Gastroesophageal sphincter (tissue), 4 donors: ENCODE results near the gene NT5C3B. TPM values are rescaled to one million over a fixed set of nuclear protein-coding genes. Genes with fewer than 3 reads are reported as not detected.

Source experiments
- ATAC-seq: fragments of 150-250 bp; one replicate; pipeline ENCODE4 v1.9.1; 2016; ENCODE audit warnings: mild to moderate bottlenecking, moderate library complexity
- H3K27ac ChIP-seq, 4 donors: fragments of 200-600 bp; sonication (generic) in 3 of 4; 1 replicate in 3 of 4; 2 replicates in 1 of 4; pipeline ENCODE4 v1.5.1; 2016 to 2019
- H3K27me3 ChIP-seq: fragments of 200-600 bp; sonication (generic); one replicate; pipeline ENCODE4 v1.5.1; 2019
- H3K36me3 ChIP-seq, 2 donors: fragments of 200-600 bp; sonication (generic); one replicate each; pipeline ENCODE4 v1.5.1; 2019; ENCODE audit warnings: control low read depth in 1 of 2
- H3K4me1 ChIP-seq, 3 donors: fragments of 200-600 bp; sonication (generic); 1 replicate in 2 of 3; 2 replicates in 1 of 3; pipeline ENCODE4 v1.5.1; 2016 to 2019; ENCODE audit warnings: control low read depth in 2 of 3
- H3K4me3 ChIP-seq, 2 donors: fragments of 200-600 bp; sonication (generic); one replicate each; pipeline ENCODE4 v1.5.1; 2019; ENCODE audit warnings: mild to moderate bottlenecking in 1 of 2, moderate library complexity in 1 of 2
- H3K9me3 ChIP-seq, 3 donors: fragments of 200-600 bp; sonication (generic); one replicate each; pipeline ENCODE4 v1.5.1; 2017 to 2019; ENCODE audit warnings: control low read depth in 2 of 3
- CTCF ChIP-seq, 4 experiments: fragments of 200-600 bp in 2 of 4; fragments of 450-650 bp in 2 of 4; sonication (generic) in 1 of 4; IDR thresholded peaks; one replicate each; pipeline ENCODE4 v1.5.1; 2017 to 2019; ENCODE audit warnings: antibody characterized with exemption in 4 of 4, mild to moderate bottlenecking in 2 of 4, moderate library complexity in 2 of 4
- EP300 ChIP-seq: sonication (generic); formaldehyde crosslinking; IDR thresholded peaks from one replicate; pipeline ENCODE4 v1.6.1; 2017; ENCODE audit warnings: antibody characterized with exemption, mild to moderate bottlenecking
- POLR2A ChIP-seq, 2 donors: fragments of 450-650 bp; IDR thresholded peaks; one replicate each; pipeline ENCODE4 v1.6.1; 2017; ENCODE audit warnings: antibody characterized with exemption in 2 of 2, mild to moderate bottlenecking in 2 of 2, moderate library complexity in 1 of 2
- POLR2AphosphoS5 ChIP-seq: sonication (generic); formaldehyde crosslinking; IDR thresholded peaks from one replicate; pipeline ENCODE4 v1.6.1; 2017; ENCODE audit warnings: antibody characterized with exemption
- WGBS, 2 donors: methylation state at CpG; one replicate each; pipeline ENCODE4 v1.1.5; 2018; ENCODE audit warnings: low coverage in 1 of 2; 5-methylcytosine and 5-hydroxymethylcytosine counted together
- total RNA-seq, 4 donors: library from RNA; depleted of rRNA; stranded (reverse); fragments of >200 nt; gene quantifications; one replicate each; pipeline ENCODE4 v1.1.0, GENCODE V29; 2016

NT5C3B gene
- total RNA-seq, 4 donors from 2014 or later, result 64.8 to 83.7 (median 71.5) TPM

GRCh38 chr17:41824086-41824485, 11.9 kb downstream of the NT5C3B start:
- no peak for ATAC-seq
- Histone ChIP-seq H3K9me3 (no peaks in the 10 kb centered on the region), H3K36me3 (peaks cover 0 to 53% of the 10 kb centered on the region in 2 donors), H3K27ac (no peak overlapping the region), H3K4me3 (no peak overlapping the region), H3K4me1 (peaks cover 0 to 5% (median 0%) of the 10 kb centered on the region in 3 donors), H3K27me3 (no peaks in the 10 kb centered on the region)
- WGBS, 2 donors, result 73% methylated on average over 4 of the region's 7 CpGs; no CpG with 5 or more reads in 1 of the 2 donors
- no peak for TF ChIP-seq CTCF (IDR thresholded peaks at IDR 0.05)
- no peak for TF ChIP-seq POLR2AphosphoS5

GRCh38 chr17:41823580-41823979, 12.5 kb downstream of the NT5C3B start:
- Histone ChIP-seq H3K4me3 (no peak overlapping the region), H3K27ac (no peak overlapping the region)
- no peak for ATAC-seq

GRCh38 chr17:41823141-41823524, 12.9 kb downstream of the NT5C3B start:
- WGBS, 2 donors, result 83% methylated on average over 1 of the region's 1 CpG; no CpG with 5 or more reads in 1 of the 2 donors
- Histone ChIP-seq H3K9me3 (no peaks in the 10 kb centered on the region), H3K27me3 (no peaks in the 10 kb centered on the region), H3K36me3 (peaks cover 0 to 48% of the 10 kb centered on the region in 2 donors), H3K4me3 (no peak overlapping the region), H3K4me1 (peaks cover 0 to 5% (median 0%) of the 10 kb centered on the region in 3 donors), H3K27ac (no peak overlapping the region)
- no peak for TF ChIP-seq EP300
- no peak for TF ChIP-seq POLR2AphosphoS5
- no peak for TF ChIP-seq POLR2A (IDR thresholded peaks at IDR 0.05)
- no peak for TF ChIP-seq CTCF (IDR thresholded peaks at IDR 0.05)
- no peak for ATAC-seq

More at GRCh38 chr17:41823580-41823979, 12.5 kb downstream of the NT5C3B start:
- H3K4me1 ChIP-seq, result peaks cover 0 to 5% (median 0%) of the 10 kb centered on the region in 3 donors
- TF ChIP-seq EP300 (no peak), POLR2AphosphoS5 (no peak), CTCF (IDR thresholded peaks at IDR 0.05) (no peak), POLR2A (IDR thresholded peaks at IDR 0.05) (no peak)
- peaks cover 0 to 48% of the 10 kb centered on the region in 2 donors for H3K36me3 ChIP-seq
- H3K27me3 ChIP-seq, result no peaks in the 10 kb centered on the region
- no peaks in the 10 kb centered on the region for H3K9me3 ChIP-seq
- WGBS, 2 donors, result 73 to 74% methylated on average over 6 to 7 of the region's 7 CpGs

- H3K36me3 ChIP-seq, result peaks cover 0 to 44% of the 10 kb centered on the region in 2 donors
- no peaks in the 10 kb centered on the region for H3K27me3 ChIP-seq
- ATAC-seq, result no peak
- no peak overlapping the region for H3K4me3 ChIP-seq
- H3K4me1 ChIP-seq, result no peaks in the 10 kb centered on the region
- no peak overlapping the region for H3K27ac ChIP-seq
- WGBS, 2 donors, result 47 to 54% methylated on average over 2 to 3 of the region's 12 CpGs
- no peak for TF ChIP-seq POLR2A (IDR thresholded peaks at IDR 0.05)
- no peak for TF ChIP-seq CTCF (IDR thresholded peaks at IDR 0.05)
- no peak for TF ChIP-seq EP300
- no peak for TF ChIP-seq POLR2AphosphoS5
- no peaks in the 10 kb centered on the region for H3K9me3 ChIP-seq
Measured at GRCh38 chr17:41822216-41823140, 13.6 kb downstream of the NT5C3B start.

GRCh38 chr17:41821776-41822175, 14.3 kb downstream of the NT5C3B start:
- no peak for ATAC-seq
- no peak overlapping the region for H3K27ac ChIP-seq
- no peak overlapping the region for H3K4me3 ChIP-seq
- no peaks in the 10 kb centered on the region for H3K9me3 ChIP-seq
- no peak for TF ChIP-seq POLR2AphosphoS5
- TF ChIP-seq CTCF (IDR thresholded peaks at IDR 0.05), result no peak
- no peak for TF ChIP-seq POLR2A (IDR thresholded peaks at IDR 0.05)
- no peak for TF ChIP-seq EP300
- H3K36me3 ChIP-seq, result peaks cover 0 to 37% of the 10 kb centered on the region in 2 donors
- H3K4me1 ChIP-seq, result no peaks in the 10 kb centered on the region
- WGBS, 2 donors, result 90 to 92% methylated on average over 2 to 4 of the region's 14 CpGs
- no peaks in the 10 kb centered on the region for H3K27me3 ChIP-seq
